Skin epidermis (tissue), 12 donors: Measurements from ENCODE around the gene ATPAF2.

Source experiments
- H3K27ac ChIP-seq, 21 experiments: fragments of 200-600 bp; sonication (generic) in 11 of 21; one replicate each; pipeline ENCODE4 v1.5.0; 2020; ENCODE audit warnings: mild to moderate bottlenecking in 3 of 21, inconsistent platforms in 2 of 21, moderate library complexity in 2 of 21
- H3K4me3 ChIP-seq, 7 experiments: fragments of 200-600 bp; sonication (generic) in 2 of 7; one replicate each; pipeline ENCODE4 v1.5.0; 2020; ENCODE audit warnings: inconsistent platforms in 2 of 7, mild to moderate bottlenecking in 2 of 7, moderate library complexity in 1 of 7

The ATPAF2 gene

DNA sequence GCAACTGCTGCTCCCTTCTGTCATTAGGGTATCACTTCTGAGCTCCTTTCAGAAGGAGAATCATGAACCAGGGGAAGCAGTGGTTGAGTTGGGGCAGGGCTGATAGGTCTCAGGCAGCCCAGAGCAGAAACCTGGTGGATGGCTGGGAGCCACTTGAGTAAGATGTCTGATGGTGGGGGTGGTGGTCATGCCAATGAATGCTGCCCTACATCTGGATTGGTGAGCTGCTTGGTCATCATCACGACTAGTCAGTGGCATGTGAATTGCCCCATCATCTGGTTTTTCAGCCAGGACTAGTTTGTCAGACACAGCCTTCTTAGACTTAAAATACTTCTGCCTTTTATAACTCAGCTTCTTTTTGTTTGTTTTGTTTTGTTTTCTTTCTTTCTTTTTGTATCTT is 2.8 kb upstream of the ATPAF2 start:
- H3K27ac ChIP-seq = peak overlapping the region in 6 of 21 experiments; percentile 5 to 90 (median 15)

GRCh38 chr17:18040261-18040858 is 1.4 kb upstream of the ATPAF2 start:
- Histone ChIP-seq H3K27ac (peak overlapping the region in 20 of 21 experiments; percentile 70 to 92 (median 86)), H3K4me3 (peak overlapping the region; percentile 66 to 98 (median 88))

More for the DNA sequence above, 2.8 kb upstream of the ATPAF2 start:
- H3K4me3 ChIP-seq = no peak overlapping the region

- peak overlapping the region; percentile 36 to 92 (median 86) for H3K27ac ChIP-seq
- peak overlapping the region; percentile 66 to 98 (median 88) for H3K4me3 ChIP-seq
These were observed 730 bp upstream of the ATPAF2 start for GRCh38 chr17:18039535-18040260.

GRCh38 chr17:18038149-18038850 is 668 bp downstream of the ATPAF2 start:
- Histone ChIP-seq H3K4me3 (peak overlapping the region; percentile 66 to 98 (median 88)), H3K27ac (peak overlapping the region in 20 of 21 experiments; percentile 51 to 90 (median 84))

DNA sequence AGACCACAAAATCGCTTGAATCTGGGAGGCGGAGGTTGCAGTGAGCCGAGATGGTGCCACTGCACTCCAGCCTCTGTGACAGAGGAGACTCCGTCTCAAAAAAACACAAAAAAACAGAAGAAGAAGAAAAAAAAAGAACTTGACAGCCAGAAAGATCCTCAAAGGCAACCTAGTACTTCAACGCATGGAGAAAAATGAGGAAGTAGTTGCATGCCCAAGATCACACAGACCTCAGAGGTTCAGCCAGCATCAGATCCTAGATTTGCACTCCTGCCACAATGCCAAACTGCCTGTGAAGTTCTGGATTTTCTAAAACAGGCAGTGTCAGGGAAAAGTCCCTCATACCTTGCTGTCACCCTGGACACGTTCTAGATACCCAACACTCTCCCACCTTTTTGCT is 1.5 kb downstream of the ATPAF2 start:
- Histone ChIP-seq H3K27ac (peak overlapping the region in 2 of 21 experiments; percentile 0 to 90), H3K4me3 (no peak overlapping the region)

- Histone ChIP-seq H3K4me3 (no peak overlapping the region), H3K27ac (no peak overlapping the region)
These were observed 3.3 kb downstream of the ATPAF2 start for GRCh38 chr17:18035704-18036103.

GRCh38 chr17:18033442-18034099 is 5.4 kb downstream of the ATPAF2 start:
- H3K4me3 ChIP-seq = no peak overlapping the region
- no peak overlapping the region for H3K27ac ChIP-seq

DNA sequence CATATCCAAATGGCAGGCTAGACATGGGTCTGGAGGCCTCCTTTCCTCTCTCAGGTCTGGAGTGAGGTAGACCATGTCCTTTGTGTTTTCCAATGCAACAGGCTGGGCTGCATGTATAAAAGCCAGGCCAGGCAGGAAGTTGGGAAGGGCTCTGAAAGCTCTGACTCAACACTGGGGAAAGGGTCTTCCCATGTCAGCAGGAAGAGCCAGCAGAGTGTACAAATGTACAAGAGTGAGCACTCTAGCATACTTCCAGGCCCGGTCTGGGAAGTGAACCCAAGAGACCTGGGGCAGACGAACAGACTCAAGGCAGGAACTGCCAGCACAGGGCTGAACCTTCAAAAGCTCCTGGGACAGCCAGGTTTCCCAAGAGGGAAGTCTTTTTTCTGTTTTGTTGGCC is 7.0 kb downstream of the ATPAF2 start:
- H3K27ac ChIP-seq = peak overlapping the region in 5 of 21 experiments; percentile 4 to 51 (median 26)
- no peak overlapping the region for H3K4me3 ChIP-seq

- Histone ChIP-seq H3K27ac (no peak overlapping the region), H3K4me3 (no peak overlapping the region)
These were observed 9.9 kb downstream of the ATPAF2 start for GRCh38 chr17:18028952-18029540.

GRCh38 chr17:18028114-18028951 is 10.6 kb downstream of the ATPAF2 start:
- no peak overlapping the region for H3K4me3 ChIP-seq
- H3K27ac ChIP-seq = peak overlapping the region in 1 of 21 experiments; percentile 62

DNA sequence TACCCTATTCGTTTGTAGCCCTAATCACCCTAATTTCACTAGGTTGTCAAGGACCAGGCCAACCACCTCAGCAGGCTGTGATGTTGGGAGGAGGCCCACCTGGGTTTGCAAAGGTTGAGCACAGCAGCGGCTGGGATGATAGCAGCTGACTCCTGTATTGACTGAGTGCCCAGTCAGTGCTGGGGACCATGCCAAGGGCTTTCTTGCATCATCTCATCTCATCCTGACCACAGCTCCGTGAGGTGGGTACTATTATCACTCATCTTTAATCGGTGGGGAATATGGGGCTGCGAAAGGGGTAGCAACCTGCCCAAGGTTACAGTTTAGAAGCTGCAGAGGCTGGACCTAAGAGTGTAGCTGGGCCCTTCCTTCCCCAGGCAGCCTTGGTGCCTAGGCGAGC is 11.7 kb downstream of the ATPAF2 start:
- H3K27ac ChIP-seq = no peak overlapping the region
- H3K4me3 ChIP-seq = no peak overlapping the region

DNA sequence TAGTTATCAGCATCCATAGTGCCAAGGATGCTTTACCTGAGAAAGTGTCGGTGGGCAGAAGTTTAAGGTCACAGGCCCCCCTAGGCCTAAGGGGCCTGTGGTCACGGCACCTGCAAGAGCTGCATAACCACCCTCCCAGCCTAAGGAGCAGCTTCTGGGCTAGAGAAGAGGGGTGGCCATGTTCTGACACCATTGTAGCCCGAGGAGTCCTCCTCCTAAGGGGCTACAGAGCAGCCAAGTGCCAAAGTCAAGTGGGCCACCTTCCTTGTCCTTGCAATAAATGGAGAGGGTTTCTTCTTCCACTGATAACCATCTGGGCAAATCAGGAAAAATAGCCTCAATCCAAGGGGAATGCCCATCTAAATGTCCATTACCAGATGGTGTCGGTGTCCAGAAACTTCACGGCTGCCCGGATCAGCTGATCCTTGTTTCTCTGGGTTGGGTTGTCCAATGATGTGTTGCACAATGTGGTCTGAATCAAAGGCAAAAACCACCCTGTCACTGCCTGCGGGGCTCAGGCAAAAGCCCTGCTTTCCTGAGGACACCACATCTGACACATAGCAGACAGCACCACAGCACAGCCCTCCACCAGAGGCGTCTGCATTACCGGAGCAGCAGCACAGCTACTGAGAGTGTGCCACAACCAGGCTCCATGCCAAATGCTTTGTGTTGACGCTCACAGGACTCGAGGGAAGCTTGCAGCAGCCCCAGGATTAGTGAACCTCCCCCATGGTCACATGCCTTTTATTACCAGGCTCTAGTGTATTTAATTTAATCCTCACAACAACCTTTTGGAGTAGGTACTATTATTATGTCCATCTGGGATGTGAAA is 12.8 kb downstream of the ATPAF2 start:
- H3K27ac ChIP-seq = peak overlapping the region in 13 of 21 experiments; percentile 4 to 79 (median 34)
- no peak overlapping the region for H3K4me3 ChIP-seq

GRCh38 chr17:18025241-18025944 is 13.6 kb downstream of the ATPAF2 start:
- H3K4me3 ChIP-seq = no peak overlapping the region
- peak overlapping the region in 9 of 21 experiments; percentile 10 to 79 (median 34) for H3K27ac ChIP-seq

DNA sequence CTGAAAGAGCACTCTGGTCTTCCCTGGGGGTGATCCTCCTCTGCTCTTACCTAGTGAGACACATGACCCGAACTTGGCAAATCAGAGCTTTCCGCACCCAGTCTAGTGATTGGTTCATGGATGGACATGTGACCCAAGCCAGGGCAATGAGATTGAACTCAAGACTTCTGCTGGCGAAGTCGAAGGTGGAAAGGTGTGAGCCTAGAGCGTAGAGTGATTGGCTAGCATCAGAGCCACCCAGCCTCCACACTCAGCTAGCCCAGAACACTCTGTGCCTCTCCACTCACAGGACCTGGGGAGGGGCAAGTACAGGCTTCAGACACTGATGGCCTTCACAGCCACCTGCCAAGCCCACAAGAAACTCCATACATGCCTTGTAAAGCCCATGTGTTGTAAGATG is 17.6 kb downstream of the ATPAF2 start:
- Histone ChIP-seq H3K27ac (no peak overlapping the region), H3K4me3 (no peak overlapping the region)

DNA sequence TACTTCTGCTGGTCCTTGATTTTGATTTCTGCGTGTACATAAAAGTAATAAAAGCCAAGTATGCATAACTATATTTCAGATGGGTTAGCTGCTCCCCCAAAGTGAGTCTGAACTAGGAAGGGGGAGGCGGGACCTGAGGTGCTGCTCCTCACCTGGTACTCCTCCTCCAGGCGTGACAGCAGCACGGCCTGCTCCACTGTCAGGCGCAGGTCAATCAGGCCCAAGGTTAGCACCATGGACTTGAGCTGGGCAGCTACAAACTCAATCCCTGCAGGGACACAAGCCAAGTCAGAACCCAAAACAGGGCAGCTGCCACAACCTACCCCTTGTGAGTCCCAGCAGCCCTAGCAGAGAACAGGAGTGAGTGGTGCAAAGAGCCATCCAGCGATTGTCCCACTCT is 18.0 kb downstream of the ATPAF2 start:
- Histone ChIP-seq H3K4me3 (no peak overlapping the region), H3K27ac (no peak overlapping the region)

GRCh38 chr17:18019838-18020154 is 19.2 kb downstream of the ATPAF2 start:
- Histone ChIP-seq H3K27ac (no peak overlapping the region), H3K4me3 (no peak overlapping the region)

DNA sequence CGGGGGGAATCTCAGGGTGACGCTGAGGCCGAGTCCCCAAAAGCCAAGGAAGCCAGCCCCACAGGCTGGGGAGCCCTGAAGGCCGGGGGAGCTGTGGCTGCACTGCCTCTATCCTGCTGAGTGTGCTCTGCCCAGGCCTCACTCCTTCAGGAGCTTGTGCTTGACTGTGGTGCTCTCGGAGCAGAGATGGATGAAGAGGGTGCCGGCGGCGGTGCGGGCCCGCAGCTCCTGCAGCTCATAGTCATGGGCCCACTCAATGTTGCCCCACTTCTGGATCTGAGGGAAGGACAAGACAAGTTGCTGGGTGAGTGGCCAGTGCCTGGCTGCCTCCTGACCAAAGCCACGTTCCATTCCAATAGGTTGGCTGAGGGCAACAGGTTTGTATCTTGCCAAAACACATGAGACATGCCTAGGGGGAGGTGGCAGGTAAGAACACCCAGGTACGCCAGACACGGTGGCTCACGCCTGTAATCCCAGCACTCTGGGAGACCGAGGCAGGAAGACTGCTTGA is 20.5 kb downstream of the ATPAF2 start:
- H3K4me3 ChIP-seq = no peak overlapping the region
- peak overlapping the region in 1 of 21 experiments; percentile 34 for H3K27ac ChIP-seq
